CD14-positive monocyte (primary cell): ENCODE data around the gene GRK3. TPM values are rescaled to one million over a fixed set of nuclear protein-coding genes. Genes with fewer than 3 reads are reported as not detected.
A peak's percentile ranks its signal among the peaks of the same experiment; 100 is the strongest.

ENCODE experiments used
- DNase-seq, 3 donors: peaks; one replicate each; pipeline ENCODE4 v3.0.0-alpha.2; 2011 to 2022
- H2AFZ ChIP-seq: 2 replicates; pipeline ENCODE4 v1.6.0; 2012; ENCODE audit warnings: mild to moderate bottlenecking, low read depth, low read length, inconsistent platforms; ENCODE audit not compliant: insufficient read depth, poor library complexity, severe bottlenecking
- H3K27ac ChIP-seq, 2 donors: 1 replicate in 1 of 2; 2 replicates in 1 of 2; pipeline ENCODE4 v1.5.1; 2012 to 2013; ENCODE audit warnings: low read length in 2 of 2, control low read depth in 1 of 2, inconsistent platforms in 1 of 2, low read depth in 1 of 2, mild to moderate bottlenecking in 1 of 2
- H3K27me3 ChIP-seq, 2 donors: one replicate each; pipeline versions ENCODE4 v1.6.0 to v1.6.1; 2011 to 2013; ENCODE audit warnings: low read length in 2 of 2; ENCODE audit not compliant: control insufficient read depth in 2 of 2, insufficient read depth in 2 of 2
- H3K36me3 ChIP-seq, 2 donors: replicated peaks in 1 of 2; 1 replicate in 1 of 2; 2 replicates in 1 of 2; pipeline versions ENCODE4 v1.5.1 to v1.6.1; 2012 to 2013; ENCODE audit warnings: low read length in 2 of 2, control low read depth in 1 of 2, inconsistent platforms in 1 of 2, mild to moderate bottlenecking in 1 of 2; ENCODE audit not compliant: insufficient read depth in 2 of 2, control insufficient read depth in 1 of 2
- H3K4me1 ChIP-seq, 2 donors: 1 replicate in 1 of 2; 2 replicates in 1 of 2; pipeline versions ENCODE4 v1.5.1 to v1.6.1; 2012 to 2013; ENCODE audit warnings: low read length in 2 of 2, control low read depth in 1 of 2, inconsistent platforms in 1 of 2, mild to moderate bottlenecking in 1 of 2, moderate library complexity in 1 of 2; ENCODE audit not compliant: insufficient read depth in 2 of 2, control insufficient read depth in 1 of 2
- H3K4me2 ChIP-seq: replicated peaks from 2 replicates; pipeline ENCODE3; 2012; ENCODE audit warnings: low read length, moderate library complexity, mild to moderate bottlenecking; ENCODE audit not compliant: poor library complexity, severe bottlenecking; ENCODE audit errors: extremely low read depth
- H3K4me3 ChIP-seq, 3 experiments: fragments of 200-600 bp in 1 of 3; sonication (generic) in 1 of 3; replicated peaks in 1 of 3; 1 replicate in 2 of 3; 2 replicates in 1 of 3; pipeline ENCODE4 v1.5.1; 2011 to 2013; ENCODE audit warnings: low read length in 3 of 3, mild to moderate bottlenecking in 3 of 3, control low read depth in 2 of 3, low read depth in 2 of 3, inconsistent platforms in 1 of 3, moderate library complexity in 1 of 3
- H3K79me2 ChIP-seq: 2 replicates; pipeline ENCODE4 v1.6.0; 2012; ENCODE audit warnings: mild to moderate bottlenecking, control low read depth, inconsistent platforms, low read length, moderate library complexity; ENCODE audit not compliant: insufficient read depth
- H3K9ac ChIP-seq: 2 replicates; pipeline ENCODE4 v1.6.0; 2017; ENCODE audit warnings: low read length, mild to moderate bottlenecking; ENCODE audit not compliant: insufficient read depth, poor library complexity, severe bottlenecking
- H3K9me3 ChIP-seq, 2 donors: replicated peaks in 1 of 2; 1 replicate in 1 of 2; 2 replicates in 1 of 2; pipeline versions ENCODE4 v1.5.1 to v1.6.1; 2012 to 2013; ENCODE audit warnings: low read length in 2 of 2, control low read depth in 1 of 2; ENCODE audit not compliant: control insufficient read depth in 1 of 2, insufficient read depth in 1 of 2
- H4K20me1 ChIP-seq: 2 replicates; pipeline ENCODE4 v1.6.0; 2012; ENCODE audit warnings: mild to moderate bottlenecking, low read length, control low read depth, moderate library complexity; ENCODE audit not compliant: insufficient read depth
- H3K27ac Mint-ChIP-seq, 7 donors: one replicate each; pipeline ENCODE4 v1.8.0; 2020; ENCODE audit warnings: mild to moderate bottlenecking in 7 of 7, mixed read lengths in 7 of 7, moderate library complexity in 6 of 7, inconsistent platforms in 2 of 7
- H3K27me3 Mint-ChIP-seq, 3 donors: one replicate each; pipeline ENCODE4 v1.8.0; 2021 to 2022; ENCODE audit warnings: low read depth in 3 of 3, mild to moderate bottlenecking in 3 of 3, mixed read lengths in 3 of 3, moderate library complexity in 3 of 3, inconsistent platforms in 1 of 3
- H3K36me3 Mint-ChIP-seq, 2 donors: one replicate each; pipeline ENCODE4 v1.8.0; 2020; ENCODE audit warnings: mixed read lengths in 2 of 2, inconsistent platforms in 1 of 2, mild to moderate bottlenecking in 1 of 2
- H3K4me1 Mint-ChIP-seq: one replicate; pipeline ENCODE4 v1.8.0; 2020; ENCODE audit warnings: mild to moderate bottlenecking, mixed read lengths
- H3K4me3 Mint-ChIP-seq, 2 donors: one replicate each; pipeline ENCODE4 v1.8.0; 2020; ENCODE audit warnings: mild to moderate bottlenecking in 2 of 2, mixed read lengths in 2 of 2, moderate library complexity in 1 of 2
- H3K9me3 Mint-ChIP-seq, 7 donors: one replicate each; pipeline ENCODE4 v1.8.0; 2020 to 2022; ENCODE audit warnings: mixed read lengths in 7 of 7, mild to moderate bottlenecking in 6 of 7, moderate library complexity in 6 of 7, inconsistent platforms in 2 of 7
- CTCF ChIP-seq: fragments of 200-600 bp; IDR thresholded peaks from one replicate; pipeline ENCODE4 v1.8.0; 2022; ENCODE audit warnings: antibody characterized with exemption, mild to moderate bottlenecking
- WGBS: methylation state at CpG from one replicate; pipeline ENCODE4 v1.1.5; 2013; ENCODE audit warnings: missing lambda C conversion rate; ENCODE audit not compliant: insufficient coverage; 5-methylcytosine and 5-hydroxymethylcytosine counted together
- intact Hi-C, 2 donors: fragments of 100-400 bp; cut with micrococcal nuclease; formaldehyde crosslinking; loops; one replicate each; pipeline versions ENCODE4 v1.15.0 to v1.15.1; 2023
- polyA plus RNA-seq, 3 donors: library from polyadenylated mRNA; depleted of rRNA in 1 of 3; unstranded in 2 of 3; stranded (reverse) in 1 of 3; fragments of 300-500 nt in 2 of 3; fragments of >200 nt in 1 of 3; fragmentation: Illumina TruSeq in 2 of 3; gene quantifications; 1 replicate in 2 of 3; 2 replicates in 1 of 3; pipeline ENCODE4 v1.2.3, GENCODE V29; 2012 to 2021

The GRK3 gene
- polyA plus RNA-seq, 3 donors: 8.3 to 33.3 (median 9.6) TPM

DNA sequence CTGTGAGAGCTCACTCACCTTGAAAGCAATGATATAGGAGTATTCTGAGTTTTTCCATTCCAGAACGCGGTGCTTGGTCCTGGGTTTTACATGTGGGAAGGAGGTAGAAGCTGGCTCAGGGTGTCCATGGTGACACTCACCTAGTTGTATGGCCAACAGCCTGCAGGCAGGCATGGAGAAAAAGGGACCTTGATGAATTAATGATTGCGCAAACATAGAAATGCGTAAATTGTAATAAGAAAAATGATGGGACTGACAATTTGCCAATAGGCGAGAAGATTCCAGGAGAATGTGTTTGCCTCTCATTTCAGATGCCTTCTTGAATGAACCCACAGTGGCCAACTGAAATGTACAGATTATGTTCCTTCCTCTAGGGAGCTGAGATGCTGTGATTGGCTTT, 124.2 kb downstream of the GRK3 start:
- H3K4me3 ChIP-seq: no peak overlapping the region
- no peak overlapping the region for H2AFZ ChIP-seq
- Mint-ChIP-seq H3K9me3 (no peaks in the 10 kb centered on the region), H3K27me3 (no peaks in the 10 kb centered on the region), H3K27ac (peak overlapping the region in 1 of 7 donors; percentile 48), H3K4me1 (peaks cover 3% of the 10 kb centered on the region), H3K36me3 (peaks cover 74 to 95% of the 10 kb centered on the region in 2 donors), H3K4me3 (no peak overlapping the region)
- H3K79me2 ChIP-seq: no peaks in the 10 kb centered on the region
- H3K36me3 ChIP-seq: peaks cover 74 to 100% of the 10 kb centered on the region in 2 donors
- intact Hi-C loops: no loop called here
- no peaks in the 10 kb centered on the region for H3K9me3 ChIP-seq
- 100% methylated on average over 3 of the region's 5 CpGs for WGBS
- H3K4me2 ChIP-seq: no peak overlapping the region
- H3K27me3 ChIP-seq: no peaks in the 10 kb centered on the region
- no peak overlapping the region for H3K27ac ChIP-seq
- DNase-seq: no peak
- TF ChIP-seq CTCF: no peak
- H3K9ac ChIP-seq: no peak overlapping the region
- peaks cover 85% of the 10 kb centered on the region for H4K20me1 ChIP-seq
- no peaks in the 10 kb centered on the region for H3K4me1 ChIP-seq

- no peak for DNase-seq
- H3K9ac ChIP-seq: no peak overlapping the region
- H3K9me3 Mint-ChIP-seq: no peaks in the 10 kb centered on the region
- TF ChIP-seq CTCF: no peak
- H3K4me3 Mint-ChIP-seq: no peak overlapping the region
- no peak overlapping the region for H2AFZ ChIP-seq
- no peak overlapping the region for H3K4me2 ChIP-seq
- no peaks in the 10 kb centered on the region for H3K27me3 Mint-ChIP-seq
- peak overlapping the region in 1 of 7 donors; percentile 26 for H3K27ac Mint-ChIP-seq
- H3K36me3 Mint-ChIP-seq: peaks cover 79 to 96% of the 10 kb centered on the region in 2 donors
- no peaks in the 10 kb centered on the region for H3K9me3 ChIP-seq
- no peaks in the 10 kb centered on the region for H3K27me3 ChIP-seq
- H3K4me1 Mint-ChIP-seq: peaks cover 3% of the 10 kb centered on the region
- intact Hi-C loops: no loop called here
- no CpG with 5 or more reads among the region's 2 CpGs for WGBS
- no peak overlapping the region for H3K27ac ChIP-seq
- no peak overlapping the region for H3K4me3 ChIP-seq
- peaks cover 76 to 100% of the 10 kb centered on the region in 2 donors for H3K36me3 ChIP-seq
- H3K79me2 ChIP-seq: no peaks in the 10 kb centered on the region
- no peaks in the 10 kb centered on the region for H3K4me1 ChIP-seq
- H4K20me1 ChIP-seq: peaks cover 83% of the 10 kb centered on the region
Measured at GRCh38 chr22:25689631-25690030, 125.2 kb downstream of the GRK3 start.
